ENCODE measurements around the gene LIMCH1. TPM values are rescaled to one million over a fixed set of nuclear protein-coding genes. Genes with fewer than 3 reads are reported as not detected.

The LIMCH1 gene
- polyA plus RNA-seq, 1 donor (not counting 4 experiments of a cell fraction or from before 2014, with no cell fraction given), result 1.1 TPM

DNA sequence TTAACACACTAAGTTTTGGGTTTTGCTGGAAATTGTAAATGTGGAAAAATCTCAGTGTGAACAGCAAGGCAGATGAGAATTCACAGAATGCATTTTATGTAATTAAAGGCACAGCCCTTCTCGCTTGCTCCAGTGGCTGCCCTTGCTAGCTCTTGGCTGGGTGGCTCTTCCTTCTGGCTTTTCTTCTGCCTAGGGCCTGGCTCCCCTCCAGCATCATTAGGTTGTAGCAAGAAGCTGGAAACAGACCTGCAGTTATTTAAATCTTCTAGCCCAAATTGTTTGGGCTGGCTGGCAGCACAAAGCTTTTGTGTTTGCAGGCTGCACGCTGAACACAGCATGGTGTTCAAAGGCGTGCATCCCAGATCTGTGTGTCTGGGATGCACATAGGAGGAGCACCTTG, 56.5 kb downstream of the LIMCH1 start:
- DNase-seq (ENCODE audit: low read depth, low spot score), result no peak
- H3K27ac ChIP-seq (ENCODE audit: control insufficient read depth, insufficient read depth, low read length), result no peak overlapping the region
- no peaks in the 10 kb centered on the region for H3K9me1 ChIP-seq (ENCODE audit: control insufficient read depth, extremely low read depth, insufficient read depth, low read length)
- H3K9me3 ChIP-seq (ENCODE audit: control insufficient read depth, low read depth, low read length), result no peaks in the 10 kb centered on the region
- H3K79me2 ChIP-seq (ENCODE audit: control insufficient read depth, insufficient read depth, low read length), result no peaks in the 10 kb centered on the region
- H3K36me3 ChIP-seq (ENCODE audit: control insufficient read depth in 2 of 2, extremely low read depth in 1 of 2, insufficient read depth in 2 of 2, low read length in 2 of 2), result no peaks in the 10 kb centered on the region
- no peaks in the 10 kb centered on the region for H3K4me1 ChIP-seq (ENCODE audit: control insufficient read depth, extremely low read depth, insufficient read depth, low read length)
- no peak overlapping the region for H3K4me2 ChIP-seq (ENCODE audit: control insufficient read depth, extremely low read depth, insufficient read depth, low read depth, low read length)
- TF ChIP-seq, protein P1, sequence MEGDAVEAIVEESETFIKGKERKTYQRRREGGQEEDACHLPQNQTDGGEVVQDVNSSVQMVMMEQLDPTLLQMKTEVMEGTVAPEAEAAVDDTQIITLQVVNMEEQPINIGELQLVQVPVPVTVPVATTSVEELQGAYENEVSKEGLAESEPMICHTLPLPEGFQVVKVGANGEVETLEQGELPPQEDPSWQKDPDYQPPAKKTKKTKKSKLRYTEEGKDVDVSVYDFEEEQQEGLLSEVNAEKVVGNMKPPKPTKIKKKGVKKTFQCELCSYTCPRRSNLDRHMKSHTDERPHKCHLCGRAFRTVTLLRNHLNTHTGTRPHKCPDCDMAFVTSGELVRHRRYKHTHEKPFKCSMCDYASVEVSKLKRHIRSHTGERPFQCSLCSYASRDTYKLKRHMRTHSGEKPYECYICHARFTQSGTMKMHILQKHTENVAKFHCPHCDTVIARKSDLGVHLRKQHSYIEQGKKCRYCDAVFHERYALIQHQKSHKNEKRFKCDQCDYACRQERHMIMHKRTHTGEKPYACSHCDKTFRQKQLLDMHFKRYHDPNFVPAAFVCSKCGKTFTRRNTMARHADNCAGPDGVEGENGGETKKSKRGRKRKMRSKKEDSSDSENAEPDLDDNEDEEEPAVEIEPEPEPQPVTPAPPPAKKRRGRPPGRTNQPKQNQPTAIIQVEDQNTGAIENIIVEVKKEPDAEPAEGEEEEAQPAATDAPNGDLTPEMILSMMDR (optimal IDR thresholded peaks at IDR 0.05 in 1 of 3, IDR thresholded peaks at IDR 0.05 in 1 of 3, conservative IDR thresholded peaks at IDR 0.05 in 1 of 3; ENCODE audit: extremely low read depth in 1 of 3, insufficient read depth in 2 of 3, low read length in 3 of 3), result no peak
- TF ChIP-seq EZH2 (IDR thresholded peaks at IDR 0.05; ENCODE audit: low read length), result no peak
- H3K4me3 ChIP-seq (ENCODE audit: control insufficient read depth in 2 of 3, extremely low read depth in 1 of 3, insufficient read depth in 2 of 3, low read depth in 1 of 3, low read length in 3 of 3), result no peak overlapping the region
- H2AFZ ChIP-seq (ENCODE audit: control insufficient read depth, low read length), result no peak overlapping the region
- no peak overlapping the region for H3K9ac ChIP-seq (ENCODE audit: control insufficient read depth, extremely low read depth, insufficient read depth, low read length)
- H3K27me3 ChIP-seq (ENCODE audit: control insufficient read depth, extremely low read depth, insufficient read depth, low read length), result no peaks in the 10 kb centered on the region
- H4K20me1 ChIP-seq (ENCODE audit: control insufficient read depth, extremely low read depth, insufficient read depth, low read length), result no peaks in the 10 kb centered on the region
- no peak for FAIRE-seq
- dilution Hi-C loops (cut with MboI; ENCODE audit: extremely low pct_ligation_motif_present, low sequenced_read_pairs), result no loop called here

DNA sequence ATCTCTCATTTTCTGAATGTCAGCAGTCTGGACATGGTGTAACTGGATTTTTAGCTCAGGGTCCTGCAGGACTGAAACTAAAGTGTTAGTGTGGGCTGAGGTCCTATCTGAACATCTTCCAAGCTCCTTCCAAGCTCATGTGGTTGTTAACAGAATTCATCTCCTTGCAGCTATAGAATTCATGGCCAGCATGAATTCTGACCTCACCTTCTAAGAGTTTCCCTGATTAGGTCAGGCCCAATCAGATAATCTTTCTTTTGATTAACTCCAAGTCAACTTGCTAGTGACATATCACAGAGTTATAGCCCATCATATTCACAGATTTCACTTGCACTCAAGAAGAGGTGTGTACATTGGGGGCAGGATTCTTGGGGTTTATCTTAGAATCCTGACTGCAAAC, 59.5 kb downstream of the LIMCH1 start:
- DNase-seq (ENCODE audit: low read depth, low spot score), result no peak
- Histone ChIP-seq H3K79me2 (ENCODE audit: control insufficient read depth, insufficient read depth, low read length) (no peaks in the 10 kb centered on the region), H3K9me3 (ENCODE audit: control insufficient read depth, low read depth, low read length) (no peaks in the 10 kb centered on the region), H3K27ac (ENCODE audit: control insufficient read depth, insufficient read depth, low read length) (no peak overlapping the region), H3K4me2 (ENCODE audit: control insufficient read depth, extremely low read depth, insufficient read depth, low read depth, low read length) (no peak overlapping the region), H3K9me1 (ENCODE audit: control insufficient read depth, extremely low read depth, insufficient read depth, low read length) (no peaks in the 10 kb centered on the region), H3K4me3 (ENCODE audit: control insufficient read depth in 2 of 3, extremely low read depth in 1 of 3, insufficient read depth in 2 of 3, low read depth in 1 of 3, low read length in 3 of 3) (no peak overlapping the region), H4K20me1 (ENCODE audit: control insufficient read depth, extremely low read depth, insufficient read depth, low read length) (no peaks in the 10 kb centered on the region), H2AFZ (ENCODE audit: control insufficient read depth, low read length) (no peak overlapping the region), H3K9ac (ENCODE audit: control insufficient read depth, extremely low read depth, insufficient read depth, low read length) (no peak overlapping the region), H3K27me3 (ENCODE audit: control insufficient read depth, extremely low read depth, insufficient read depth, low read length) (no peaks in the 10 kb centered on the region), H3K4me1 (ENCODE audit: control insufficient read depth, extremely low read depth, insufficient read depth, low read length) (no peaks in the 10 kb centered on the region), H3K36me3 (ENCODE audit: control insufficient read depth in 2 of 2, extremely low read depth in 1 of 2, insufficient read depth in 2 of 2, low read length in 2 of 2) (no peaks in the 10 kb centered on the region)
- no peak for FAIRE-seq
- TF ChIP-seq, protein P1 (optimal IDR thresholded peaks at IDR 0.05 in 1 of 3, IDR thresholded peaks at IDR 0.05 in 1 of 3, conservative IDR thresholded peaks at IDR 0.05 in 1 of 3; ENCODE audit: extremely low read depth in 1 of 3, insufficient read depth in 2 of 3, low read length in 3 of 3), result no peak
- TF ChIP-seq EZH2 (IDR thresholded peaks at IDR 0.05; ENCODE audit: low read length), result no peak
- dilution Hi-C loops (cut with MboI; ENCODE audit: extremely low pct_ligation_motif_present, low sequenced_read_pairs), result no loop called here

Data from keratinocyte (primary cell).